HG03520 (cell line): ENCODE measurements around the gene EXOC3L4.
"Not testable (repeated sequence)": the region's sequence is repeated elsewhere in the genome, so short reads cannot be mapped to it uniquely, and the experiment has no call there.

ENCODE experiments used
- ATAC-seq: cut with Tn5 transposase; IDR thresholded peaks from one replicate; pipeline ENCODE4 v1.9.1; 2021; ENCODE audit warnings: mild to moderate bottlenecking, moderate library complexity; ENCODE audit not compliant: unreplicated experiment

The EXOC3L4 gene

DNA sequence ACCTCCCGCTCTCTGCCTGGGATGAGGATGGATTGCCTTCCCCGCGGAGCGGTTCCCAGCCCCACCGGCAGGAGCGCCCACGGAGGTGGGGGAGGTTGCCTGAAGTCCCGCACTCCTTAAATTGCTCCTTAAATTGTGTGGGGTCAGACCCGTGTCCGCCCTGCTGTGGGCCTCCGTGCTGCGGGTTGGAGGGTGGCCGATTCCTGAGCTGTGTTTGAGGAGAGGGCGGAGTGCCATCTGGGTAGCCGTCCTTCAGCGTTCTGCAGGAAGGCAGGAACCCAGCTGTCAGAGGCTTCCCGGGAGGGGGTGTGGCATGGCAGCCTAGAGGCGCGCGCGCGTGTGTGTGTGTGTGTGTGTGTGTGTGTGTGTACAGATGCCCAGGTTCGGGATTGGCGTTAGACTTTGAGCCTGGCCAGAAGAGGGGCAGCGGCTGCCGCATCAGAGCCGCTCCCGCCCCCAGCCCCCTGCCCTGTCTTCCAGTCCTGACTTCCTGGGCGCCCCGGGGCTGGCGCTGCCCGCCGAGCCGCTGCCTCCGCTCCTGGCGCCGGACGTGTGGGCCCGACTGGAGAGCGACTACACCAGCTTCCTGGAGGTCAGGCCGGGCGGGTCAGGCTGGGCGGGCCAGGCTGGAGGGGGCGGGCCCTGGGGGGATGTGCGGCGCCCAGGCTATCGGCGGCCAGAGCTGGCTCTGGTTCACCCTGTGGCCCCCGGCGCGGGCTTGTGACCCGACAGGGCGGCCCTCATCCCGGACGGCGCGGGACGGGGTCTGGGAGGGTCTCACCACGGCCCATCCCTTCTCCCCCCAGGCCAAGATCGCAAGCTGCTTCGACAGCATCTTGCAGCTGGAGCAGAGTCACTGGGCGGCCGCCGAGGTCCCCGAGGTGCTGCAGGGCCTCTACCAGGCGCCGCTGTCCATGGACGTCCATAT is 9.2 kb downstream of the EXOC3L4 start:
- ATAC-seq: no peak

DNA sequence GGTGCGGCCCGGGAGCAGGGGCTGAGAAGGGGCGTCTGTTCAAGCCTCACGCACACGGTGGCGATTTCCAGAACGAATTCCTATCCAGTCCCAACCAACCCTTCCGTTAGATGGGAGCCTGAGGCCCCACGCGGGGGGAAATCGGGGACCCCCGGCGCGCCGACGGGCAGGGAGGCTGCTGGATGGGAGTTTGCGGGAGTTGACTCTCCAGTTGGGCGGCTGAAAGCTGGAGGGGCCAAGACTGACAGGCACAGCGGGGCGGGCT is 9.8 kb downstream of the EXOC3L4 start:
- ATAC-seq: no peak

DNA sequence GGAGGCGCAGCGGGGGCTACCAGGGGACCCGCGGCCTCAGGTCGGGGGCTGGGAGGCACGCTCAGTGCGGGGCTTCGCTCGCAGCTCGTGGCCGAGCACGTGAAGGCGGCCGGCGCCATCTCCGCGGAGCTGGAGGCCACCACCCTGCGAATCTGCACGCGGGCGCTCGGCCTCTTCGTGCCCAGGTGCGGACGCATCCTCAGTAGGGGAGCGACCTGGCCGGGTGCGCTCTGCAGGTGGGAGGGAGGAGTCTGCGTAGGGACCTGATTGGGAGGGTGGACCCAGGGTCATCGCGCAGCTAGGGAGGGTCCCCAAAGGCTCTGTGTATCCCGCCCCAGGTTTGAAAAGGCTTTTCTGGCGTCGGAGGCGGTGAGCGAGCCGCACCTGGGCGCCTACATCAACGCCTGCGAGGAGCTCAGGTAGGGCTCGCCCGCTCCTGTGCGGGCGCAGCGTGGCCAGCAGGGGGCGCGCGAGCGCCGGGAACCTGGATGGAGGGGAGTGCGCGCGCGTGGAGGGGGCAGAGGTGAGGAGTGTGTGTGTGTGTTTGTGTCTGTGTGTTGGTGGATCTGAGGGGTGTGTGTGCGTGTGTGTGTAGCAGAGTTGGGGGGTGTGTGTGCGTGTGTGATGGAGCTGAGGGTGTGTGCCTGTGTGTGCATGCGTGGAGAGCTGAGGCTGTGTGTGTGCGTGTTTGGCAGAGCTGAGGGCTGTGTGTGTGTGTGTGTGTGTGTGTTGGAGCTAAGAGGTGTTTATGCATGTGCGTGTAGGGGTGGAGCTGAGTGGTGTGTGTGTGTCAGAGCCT is 10.3 kb downstream of the EXOC3L4 start:
- no peak for ATAC-seq

DNA sequence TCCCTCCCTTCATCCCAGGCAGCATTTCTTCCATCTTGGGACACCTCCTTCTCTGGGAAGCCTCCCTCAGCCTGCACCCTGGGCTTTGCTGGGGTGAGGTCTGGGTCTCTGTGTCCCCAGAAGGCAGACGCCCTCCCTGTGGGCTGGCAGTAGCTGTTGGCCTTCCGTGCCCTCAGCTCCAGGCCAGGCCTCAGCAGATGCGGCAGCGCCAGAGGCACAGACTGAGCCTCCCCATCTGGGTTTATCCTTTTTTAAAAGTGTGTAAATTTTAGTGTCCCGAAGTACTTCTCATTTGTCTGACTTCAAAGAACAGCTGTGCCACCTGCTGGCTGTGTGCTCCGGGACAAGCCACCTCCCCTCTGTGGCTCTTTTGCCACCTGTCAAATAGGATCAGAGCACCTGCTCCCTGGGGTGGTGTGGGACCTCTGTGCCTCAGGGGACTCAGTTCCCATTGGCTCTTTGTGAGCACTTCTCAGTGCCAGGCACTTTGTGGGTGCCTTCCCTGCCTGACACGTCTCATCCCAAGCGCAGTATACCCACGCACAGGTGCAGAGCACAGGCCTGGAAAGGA is 11.1 kb downstream of the EXOC3L4 start:
- no peak for ATAC-seq

DNA sequence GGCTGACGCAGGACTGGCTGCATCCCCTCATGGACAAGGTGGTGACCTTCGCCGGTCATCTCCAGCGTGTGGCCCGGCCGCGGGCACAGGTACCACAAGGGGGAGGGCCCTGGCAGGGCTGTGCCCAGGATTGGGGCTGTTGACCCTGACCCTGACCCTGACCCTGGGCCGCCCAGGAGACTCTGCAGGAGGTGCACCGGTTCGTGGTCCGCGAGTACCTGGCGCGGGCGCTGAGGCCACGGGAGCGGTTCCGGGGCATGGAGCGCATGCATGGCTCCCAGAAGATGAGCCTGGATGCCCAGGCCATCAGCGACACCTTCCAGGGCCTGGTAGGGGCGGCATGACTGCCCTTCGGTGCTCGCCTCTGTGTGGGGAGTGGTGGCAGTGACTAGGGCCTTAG is 12.9 kb downstream of the EXOC3L4 start:
- no peak for ATAC-seq

DNA sequence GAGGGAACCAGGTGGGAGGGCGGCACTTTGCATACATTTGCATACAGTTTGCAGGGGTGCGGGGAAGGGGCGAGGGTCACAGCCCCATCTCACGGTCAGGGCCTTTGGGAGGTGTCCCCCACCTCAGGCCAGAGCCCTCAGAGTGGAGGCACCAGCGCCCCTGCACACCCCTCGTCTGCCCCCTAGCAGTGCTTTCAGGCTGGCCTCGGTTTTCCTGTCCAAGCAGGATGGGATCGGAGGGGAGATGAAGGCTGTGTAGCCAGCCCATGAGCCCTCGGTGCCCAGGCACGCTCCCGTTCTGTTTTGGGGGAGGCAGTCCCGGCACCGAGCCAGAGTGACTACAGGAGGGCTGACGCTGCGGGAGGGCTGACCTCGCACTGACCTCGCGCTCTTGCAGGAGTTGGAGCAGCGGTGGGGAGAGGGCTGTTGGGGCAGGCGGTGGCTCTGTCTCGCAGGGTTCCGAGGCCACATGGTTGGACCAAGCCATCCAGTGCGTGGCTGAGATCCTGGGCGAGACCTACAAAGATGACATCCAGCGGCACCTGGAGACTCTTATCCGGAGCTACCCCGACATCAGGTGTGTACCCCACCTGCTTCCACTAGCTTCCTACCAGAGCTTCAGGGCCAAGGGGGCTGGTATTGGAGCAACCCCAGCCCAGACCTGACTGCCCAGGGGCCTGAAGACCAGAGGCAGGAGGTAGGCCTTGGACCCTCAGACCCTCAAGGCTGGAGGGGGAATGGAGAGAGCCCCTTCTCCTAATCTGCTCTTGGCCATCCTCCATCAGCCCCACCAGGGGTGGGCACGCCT is 13.6 kb downstream of the EXOC3L4 start:
- no peak for ATAC-seq

DNA sequence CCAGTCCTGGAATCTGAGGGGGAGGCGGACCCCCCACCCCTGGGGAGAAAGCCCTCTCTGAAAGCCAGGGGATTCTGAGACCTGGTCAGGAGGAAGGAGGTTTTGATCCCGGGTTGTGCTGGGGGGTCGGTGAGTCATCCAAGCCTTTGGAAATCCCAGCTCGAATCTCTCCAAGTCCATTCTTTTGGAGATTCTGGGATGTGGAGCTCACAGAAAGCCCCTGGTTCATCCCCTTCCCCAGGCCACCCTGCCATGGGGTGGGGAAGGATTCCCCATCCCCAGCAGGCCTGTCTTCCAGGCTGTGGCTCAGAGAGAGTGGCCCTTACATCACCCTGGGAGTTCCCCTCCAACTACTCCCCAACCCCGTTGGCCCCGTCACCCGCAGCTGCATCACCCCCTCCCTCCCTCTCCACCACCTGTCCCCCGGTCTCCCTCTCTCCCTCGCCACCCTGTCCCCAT is 14.3 kb downstream of the EXOC3L4 start:
- ATAC-seq: no peak

DNA sequence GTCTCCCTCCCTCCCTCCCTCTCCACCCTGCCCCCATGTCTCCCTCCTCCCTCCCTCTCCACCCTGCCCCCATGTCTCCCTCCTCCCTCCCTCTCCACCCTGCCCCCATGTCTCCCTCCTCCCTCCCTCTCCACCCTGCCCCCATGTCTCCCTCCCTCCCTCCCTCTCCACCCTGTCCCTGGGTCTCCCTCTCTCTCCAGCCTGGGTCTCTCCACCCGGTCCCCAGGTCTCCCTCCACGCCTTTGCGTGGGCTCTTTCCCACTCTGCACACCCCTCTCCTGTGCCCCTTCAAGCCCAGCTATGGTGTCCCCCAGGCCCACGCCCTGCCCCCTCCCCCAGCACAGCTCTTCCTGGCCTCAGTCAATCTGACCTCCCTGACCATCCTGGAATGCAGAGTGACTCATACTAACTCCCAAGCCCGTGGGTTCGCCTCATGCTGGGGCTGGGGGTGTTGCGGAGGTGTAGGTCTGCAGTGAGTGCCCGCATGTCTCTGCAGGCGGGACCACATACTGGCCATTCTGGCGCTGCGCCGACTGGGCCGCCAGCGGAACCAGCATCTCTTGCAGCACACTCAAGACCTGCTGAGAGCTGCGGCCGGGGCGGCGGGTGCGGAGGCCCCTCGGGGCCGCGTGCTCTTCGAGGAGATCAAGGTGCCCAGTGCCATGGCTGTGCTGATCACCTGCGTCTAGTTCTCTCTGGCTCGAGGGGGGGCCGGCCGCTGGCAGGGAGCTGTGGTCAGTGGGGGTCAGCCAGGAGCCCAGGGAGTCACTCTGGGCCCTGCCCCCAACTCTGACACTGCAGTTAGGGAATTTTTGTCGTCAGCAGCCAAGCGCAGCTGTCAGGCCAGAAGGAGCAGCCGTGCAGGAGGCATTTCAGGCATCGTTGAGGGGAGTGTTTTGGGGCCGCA is 15.3 kb downstream of the EXOC3L4 start:
- ATAC-seq: no peak

DNA sequence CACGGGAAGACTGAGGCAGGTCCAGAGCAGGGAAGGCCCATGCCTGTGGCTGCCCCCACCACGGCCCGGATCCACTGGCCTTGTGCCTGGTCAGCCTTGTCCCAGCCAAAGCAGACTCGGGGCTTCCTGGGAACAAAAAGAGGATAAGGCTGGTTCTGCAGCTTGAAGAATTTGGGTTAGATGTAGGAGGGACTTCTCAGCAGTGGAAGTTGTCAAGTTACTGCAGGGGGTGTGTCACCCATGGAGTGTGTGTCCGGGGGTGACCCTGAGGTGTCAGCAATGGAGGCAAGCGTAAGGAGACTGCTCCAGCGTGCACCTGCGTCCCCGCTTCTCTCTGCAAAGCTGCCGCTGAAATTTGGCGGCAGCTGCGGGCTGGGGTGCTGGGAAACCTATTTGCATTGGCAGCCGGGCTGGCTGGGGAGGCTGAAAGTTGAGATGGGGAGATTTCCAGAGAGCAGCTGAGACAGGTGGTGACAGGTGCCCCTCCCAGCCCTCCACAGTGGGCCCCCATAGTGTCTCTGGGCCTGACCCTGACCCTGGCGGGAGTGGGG is 16.2 kb downstream of the EXOC3L4 start:
- no peak for ATAC-seq

DNA sequence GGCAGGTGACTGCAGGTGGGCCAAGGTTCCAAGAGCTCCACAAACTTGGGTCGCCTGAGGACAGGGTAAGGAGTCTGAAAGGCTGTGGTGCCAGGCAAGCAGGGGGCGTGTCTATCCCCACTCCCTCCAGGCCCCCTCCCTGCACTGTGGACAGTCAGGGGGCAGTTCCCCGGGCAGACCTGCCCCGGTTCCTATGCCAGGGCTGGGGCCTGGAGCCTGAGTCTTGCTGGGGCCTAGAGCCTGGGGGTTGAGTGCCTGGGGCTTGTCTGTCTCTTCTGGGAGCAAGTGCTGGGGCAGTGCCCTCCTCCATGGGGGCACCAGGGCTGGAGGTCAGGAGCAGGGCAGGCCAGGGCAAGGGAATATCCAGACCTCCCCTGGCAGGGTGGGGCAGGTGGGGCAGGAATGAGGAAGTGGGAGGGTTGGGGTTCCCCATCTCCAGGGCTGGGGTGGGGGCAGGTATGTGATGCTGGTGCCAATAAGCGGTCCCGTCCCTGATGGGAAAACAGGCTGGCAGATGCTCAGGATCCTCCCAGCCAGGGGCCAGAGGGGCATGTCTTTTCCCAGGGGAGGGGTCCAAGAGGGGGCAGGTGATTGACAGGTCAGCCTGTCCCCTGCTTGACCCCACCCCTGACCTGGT is 16.8 kb downstream of the EXOC3L4 start:
- ATAC-seq: no peak

DNA sequence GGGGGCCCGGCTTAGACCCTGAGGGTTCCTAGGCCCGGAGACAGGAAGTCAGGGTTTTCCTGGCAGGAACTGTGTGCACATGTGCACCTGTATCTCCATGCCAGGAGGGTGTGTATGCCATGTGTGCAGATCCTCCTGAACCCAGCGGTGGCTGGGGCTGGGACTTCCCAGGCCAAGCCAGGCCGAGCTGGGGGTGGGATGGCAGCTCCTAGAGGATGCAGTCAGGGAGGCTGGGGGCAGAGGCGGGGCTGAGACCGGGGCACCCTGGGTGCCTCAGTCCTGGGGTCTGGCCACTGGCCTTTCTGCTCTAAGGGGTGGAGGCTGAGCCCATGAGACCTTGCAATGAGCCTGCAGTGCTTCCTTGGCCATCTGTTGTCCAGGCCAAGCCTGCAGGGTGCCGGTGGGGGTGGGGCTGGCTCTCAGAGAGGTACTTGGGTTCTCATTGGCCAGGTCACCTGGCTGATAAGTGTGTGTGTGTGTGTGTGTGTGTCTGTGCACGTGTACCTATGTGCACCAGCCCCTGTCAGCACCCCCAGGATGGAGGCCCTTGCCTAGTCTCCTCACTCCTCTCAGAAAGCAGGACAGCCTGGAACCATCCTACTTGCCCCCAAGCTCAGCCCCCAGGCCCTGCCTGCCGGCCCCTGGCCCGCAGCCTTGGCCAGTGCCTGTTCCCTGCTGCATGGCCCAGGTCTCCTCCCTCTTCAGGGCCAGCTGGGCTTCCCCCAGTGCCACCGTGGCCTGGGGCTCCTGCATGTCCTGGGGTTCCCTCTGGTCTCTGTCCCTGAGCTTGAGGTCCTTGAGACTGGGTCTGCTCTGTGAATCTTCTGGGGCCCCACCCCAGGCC is 18.1 kb downstream of the EXOC3L4 start:
- ATAC-seq: no peak

DNA sequence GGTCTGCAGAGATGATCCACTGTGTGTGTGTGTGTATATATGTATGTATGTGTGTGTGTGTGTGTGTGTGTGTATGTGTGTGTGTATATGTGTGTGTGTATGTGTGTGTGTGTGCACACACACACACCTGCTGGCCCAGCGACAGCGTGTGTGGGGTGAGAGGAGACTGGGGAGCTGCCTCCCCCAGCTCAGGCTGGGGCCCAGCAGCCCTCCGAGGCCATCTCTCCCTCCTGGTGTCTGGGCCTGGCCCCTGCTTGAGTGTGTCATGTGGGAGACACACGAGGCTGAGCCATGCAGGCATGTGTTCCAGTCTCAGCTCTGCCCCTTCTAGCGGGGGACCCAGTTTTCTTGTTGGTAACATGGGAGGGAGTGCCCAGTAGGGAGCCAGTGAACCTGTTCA is 18.8 kb downstream of the EXOC3L4 start:
- no peak for ATAC-seq

DNA sequence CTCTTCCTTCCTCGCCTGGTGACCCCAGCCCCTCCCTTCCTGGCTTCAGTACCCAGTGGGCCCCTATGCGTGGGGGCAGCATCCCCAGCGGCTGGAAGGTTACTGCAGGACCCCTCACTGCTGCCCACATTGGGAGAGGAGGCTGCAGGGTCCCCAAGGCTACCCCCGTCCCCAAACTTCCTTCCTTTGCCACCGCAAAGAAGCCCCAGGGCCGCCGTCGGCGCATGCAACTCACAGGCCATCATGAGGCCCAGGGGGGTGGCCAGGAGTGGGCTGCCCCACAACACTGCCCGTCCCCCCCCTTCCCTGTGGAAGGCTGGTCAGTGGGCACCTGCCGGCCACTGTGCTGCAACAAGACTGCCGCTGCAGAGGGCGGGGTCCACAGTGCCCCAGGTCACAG is 19.2 kb downstream of the EXOC3L4 start:
- no peak for ATAC-seq

DNA sequence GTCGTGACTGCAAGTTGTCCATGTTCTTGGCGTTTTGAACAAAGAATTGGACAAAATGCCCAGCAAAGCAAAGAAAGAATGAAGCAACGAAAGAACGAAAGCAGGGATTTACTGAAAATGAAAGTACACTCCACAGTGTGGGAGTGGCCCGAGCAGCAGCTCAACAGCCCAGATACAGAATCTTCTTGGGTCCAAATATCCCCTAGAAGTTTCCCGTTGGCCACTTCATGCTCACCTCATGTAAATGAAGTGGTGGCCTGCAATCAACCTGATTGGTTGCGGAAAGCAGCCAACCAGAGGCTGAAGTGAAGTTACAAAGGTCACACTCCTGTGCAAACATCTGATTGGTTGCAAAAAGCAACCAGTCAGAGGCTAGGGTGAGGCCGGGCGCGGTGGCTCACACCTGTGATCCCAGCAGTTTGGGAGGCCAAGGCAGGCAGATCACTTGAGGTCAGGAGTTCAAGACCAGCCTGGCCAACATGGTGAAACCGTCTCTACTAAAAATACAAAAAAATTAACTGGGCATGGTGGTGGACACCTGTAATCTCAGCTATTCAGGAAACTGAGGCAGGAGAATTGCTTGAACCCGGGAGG is 20.7 kb downstream of the EXOC3L4 start:
- not testable (repeated sequence) for ATAC-seq

DNA sequence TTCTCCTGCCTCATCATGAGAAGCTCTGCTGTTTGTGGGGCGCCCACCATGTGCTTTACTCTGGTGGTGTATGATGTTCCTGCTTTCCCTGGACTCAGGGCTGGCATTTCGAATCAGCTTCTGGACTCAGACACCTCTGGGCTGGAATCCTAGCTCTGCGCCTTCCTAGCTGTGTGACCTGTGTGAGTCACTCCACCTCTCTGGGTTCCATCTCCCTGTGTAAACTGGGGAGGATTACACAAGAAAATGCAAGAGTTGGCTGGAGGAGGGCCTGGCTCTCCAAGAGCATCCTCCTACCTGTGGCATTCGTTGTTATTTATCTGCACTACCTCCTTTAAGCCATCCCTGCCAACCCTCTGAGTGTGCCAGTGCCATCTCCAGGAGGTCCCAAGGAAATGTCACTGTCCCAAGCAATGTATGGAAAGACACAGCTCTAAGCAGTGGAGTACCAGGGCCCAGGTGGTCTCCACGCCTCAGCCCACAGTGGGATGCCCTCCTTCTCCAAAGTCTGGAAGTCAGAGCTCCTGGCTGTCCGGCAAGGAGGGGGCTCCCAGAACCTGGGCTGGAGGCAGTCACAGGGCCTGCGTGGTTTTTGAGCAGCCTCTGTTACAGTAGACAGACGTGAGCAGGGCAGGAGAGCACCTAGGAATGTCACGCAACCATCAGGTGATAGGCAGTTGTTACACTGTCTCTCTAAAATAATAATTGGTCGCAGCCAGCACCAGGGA is 21.5 kb downstream of the EXOC3L4 start:
- ATAC-seq: no peak

DNA sequence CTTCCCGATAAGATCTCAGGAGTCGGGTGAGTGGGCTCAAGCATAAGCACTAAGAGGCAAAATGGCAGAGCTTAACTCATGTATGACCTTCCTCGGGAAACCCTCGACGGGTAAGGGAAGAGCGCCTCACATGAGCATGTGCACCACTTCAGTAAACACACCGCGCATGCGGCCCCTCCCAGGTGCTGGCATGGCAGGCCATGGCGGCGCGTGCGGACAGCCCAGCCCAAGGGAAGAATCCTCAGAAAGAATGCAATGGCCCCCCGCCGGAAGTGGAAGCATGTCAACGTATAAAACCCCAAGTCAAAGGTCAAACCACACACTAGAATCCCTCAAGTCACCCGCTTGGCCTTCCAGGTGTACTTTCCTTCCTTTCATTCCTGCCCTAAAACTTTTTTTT is 22.1 kb downstream of the EXOC3L4 start:
- ATAC-seq: no peak

DNA sequence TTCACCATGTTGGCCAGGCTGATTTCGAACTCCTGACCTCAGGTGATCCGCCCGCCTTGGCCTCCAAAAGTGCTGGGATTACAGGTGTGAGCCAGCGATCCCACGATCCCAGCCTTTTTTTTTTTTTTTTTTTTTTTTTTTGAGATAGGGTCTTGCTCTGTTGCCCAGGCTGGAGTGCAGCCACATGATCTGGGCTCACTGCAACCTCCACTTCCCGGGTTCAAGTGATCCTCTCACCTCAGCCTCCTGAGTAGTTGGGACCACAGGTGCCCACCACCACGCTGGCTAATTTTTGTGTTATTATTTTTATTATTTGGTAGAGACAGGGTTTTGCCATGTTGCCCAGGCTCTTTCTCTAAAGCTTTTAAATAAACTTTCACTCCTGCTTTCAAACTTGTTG is 23.0 kb downstream of the EXOC3L4 start:
- not testable (repeated sequence) for ATAC-seq
